ENCODE measurements around the gene MOGAT1.

The MOGAT1 gene

GRCh38 chr2:222724208-222724607, 52.8 kb downstream of the MOGAT1 start:
- no peak overlapping the region for H3K27ac ChIP-seq
- no peak for DNase-seq (ENCODE audit: low spot score)
- TF ChIP-seq CTCF (conservative IDR thresholded peaks at IDR 0.05; ENCODE audit: low read depth), result no peak
- ChIA-PET POLR2A (ENCODE audit: low non-redundant PET) (no interaction called here), CTCF (no interaction called here)

GRCh38 chr2:222728621-222729020, 57.2 kb downstream of the MOGAT1 start:
- no peak for DNase-seq (ENCODE audit: low spot score)
- CTCF ChIA-PET, result interaction anchor here (0.6 to 1.2 kb wide), 2 partner anchors 21 to 210 kb away, joined by 3 to 7 read pairs; no protein-coding TSS in a partner anchor
- TF ChIP-seq CTCF (conservative IDR thresholded peaks at IDR 0.05; ENCODE audit: low read depth), result no peak
- POLR2A ChIA-PET (ENCODE audit: low non-redundant PET), result no interaction called here
- no peak overlapping the region for H3K27ac ChIP-seq

- TF ChIP-seq CTCF (conservative IDR thresholded peaks at IDR 0.05; ENCODE audit: low read depth), result no peak
- ChIA-PET CTCF (interaction anchor here (0.6 kb wide), 1 partner anchor 1539 kb away, joined by 6 read pairs; no protein-coding TSS in a partner anchor), POLR2A (ENCODE audit: low non-redundant PET) (no interaction called here)
- DNase-seq (ENCODE audit: low spot score), result peak; percentile 18
- no peak overlapping the region for H3K27ac ChIP-seq
Measured at GRCh38 chr2:222730366-222730999, 59.0 kb downstream of the MOGAT1 start.

- TF ChIP-seq CTCF (conservative IDR thresholded peaks at IDR 0.05; ENCODE audit: low read depth), result no peak
- CTCF ChIA-PET, result no interaction called here
- no peak for DNase-seq (ENCODE audit: low spot score)
- H3K27ac ChIP-seq, result no peak overlapping the region
- POLR2A ChIA-PET (ENCODE audit: low non-redundant PET), result no interaction called here
Measured at GRCh38 chr2:222731201-222731621, 59.8 kb downstream of the MOGAT1 start.

- ChIA-PET POLR2A (ENCODE audit: low non-redundant PET) (no interaction called here), CTCF (no interaction called here)
- no peak for TF ChIP-seq CTCF (conservative IDR thresholded peaks at IDR 0.05; ENCODE audit: low read depth)
- no peak overlapping the region for H3K27ac ChIP-seq
- DNase-seq (ENCODE audit: low spot score), result no peak
Measured at GRCh38 chr2:222732489-222733178, 61.2 kb downstream of the MOGAT1 start.

- POLR2A ChIA-PET (ENCODE audit: low non-redundant PET), result no interaction called here
- no peak overlapping the region for H3K27ac ChIP-seq
- no peak for TF ChIP-seq CTCF (conservative IDR thresholded peaks at IDR 0.05; ENCODE audit: low read depth)
- no peak for DNase-seq (ENCODE audit: low spot score)
- CTCF ChIA-PET, result no interaction called here
Measured at GRCh38 chr2:222733470-222733845, 62.0 kb downstream of the MOGAT1 start.
